GM18505 (cell line): ENCODE measurements around the gene DEPDC1B.
A peak's percentile ranks its signal among the peaks of the same experiment; 100 is the strongest.
"Not testable (repeated sequence)": the region's sequence is repeated elsewhere in the genome, so short reads cannot be mapped to it uniquely, and the experiment has no call there.

Source experiments
- ATAC-seq: cut with Tn5 transposase; IDR thresholded peaks from one replicate; pipeline ENCODE4 v1.9.1; 2021; ENCODE audit not compliant: unreplicated experiment
- POLR2A ChIP-seq: IDR thresholded peaks from 4 replicates; pipeline ENCODE4 v1.6.1; 2011; ENCODE audit warnings: borderline replicate concordance; ENCODE audit not compliant: insufficient read depth, insufficient read length; ENCODE audit errors: extremely low read depth

Gene DEPDC1B, protein sequence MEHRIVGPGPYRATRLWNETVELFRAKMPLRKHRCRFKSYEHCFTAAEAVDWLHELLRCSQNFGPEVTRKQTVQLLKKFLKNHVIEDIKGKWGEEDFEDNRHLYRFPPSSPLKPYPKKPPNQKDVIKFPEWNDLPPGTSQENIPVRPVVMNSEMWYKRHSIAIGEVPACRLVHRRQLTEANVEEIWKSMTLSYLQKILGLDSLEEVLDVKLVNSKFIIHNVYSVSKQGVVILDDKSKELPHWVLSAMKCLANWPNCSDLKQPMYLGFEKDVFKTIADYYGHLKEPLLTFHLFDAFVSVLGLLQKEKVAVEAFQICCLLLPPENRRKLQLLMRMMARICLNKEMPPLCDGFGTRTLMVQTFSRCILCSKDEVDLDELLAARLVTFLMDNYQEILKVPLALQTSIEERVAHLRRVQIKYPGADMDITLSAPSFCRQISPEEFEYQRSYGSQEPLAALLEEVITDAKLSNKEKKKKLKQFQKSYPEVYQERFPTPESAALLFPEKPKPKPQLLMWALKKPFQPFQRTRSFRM

DNA sequence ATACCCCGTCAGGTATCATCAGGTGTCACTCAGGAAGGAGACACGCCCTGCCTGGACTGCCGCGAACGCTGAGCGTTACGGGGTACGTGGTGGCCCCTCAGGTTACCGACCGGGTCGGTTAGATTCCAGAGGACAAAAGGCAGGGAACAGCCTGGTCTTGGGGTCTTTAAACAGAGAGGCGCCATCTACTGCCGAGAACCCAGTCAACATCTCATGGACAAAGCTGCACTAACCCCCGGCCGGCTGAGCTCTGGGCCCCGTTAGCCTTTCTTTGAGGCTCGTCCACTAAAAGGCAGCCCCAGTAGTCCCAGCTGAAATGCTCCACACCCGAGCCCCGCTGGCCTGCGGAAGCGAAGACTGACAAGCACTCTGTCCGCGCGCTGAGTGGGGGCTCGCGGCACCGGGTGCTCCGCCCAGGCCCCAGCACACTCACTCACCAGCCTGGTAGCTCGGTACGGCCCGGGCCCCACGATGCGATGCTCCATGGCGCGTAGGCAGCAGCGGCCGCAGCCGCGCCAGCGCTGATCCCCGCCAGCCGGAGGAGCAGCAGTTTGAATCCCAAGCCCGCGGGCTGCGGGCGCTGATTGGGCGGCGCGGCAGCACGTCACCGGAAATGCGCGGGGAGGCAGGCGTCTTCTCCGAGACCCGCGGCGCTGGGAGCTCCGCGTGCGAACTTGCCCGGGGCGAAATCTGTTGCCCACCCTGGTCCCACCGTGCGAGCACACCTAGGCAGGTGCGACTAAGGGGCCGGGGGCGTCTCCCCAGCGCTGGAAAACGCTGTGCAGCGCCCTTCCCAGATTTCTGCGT, at the start of gene DEPDC1B:
TSS of gene DEPDC1B (minus strand) at position 558 of the 807 bp plus-strand sequence. CDS start at position 485, 73 bp downstream.
- ATAC-seq: peak; percentile 94
- TF ChIP-seq POLR2A: peak; percentile 77

DNA sequence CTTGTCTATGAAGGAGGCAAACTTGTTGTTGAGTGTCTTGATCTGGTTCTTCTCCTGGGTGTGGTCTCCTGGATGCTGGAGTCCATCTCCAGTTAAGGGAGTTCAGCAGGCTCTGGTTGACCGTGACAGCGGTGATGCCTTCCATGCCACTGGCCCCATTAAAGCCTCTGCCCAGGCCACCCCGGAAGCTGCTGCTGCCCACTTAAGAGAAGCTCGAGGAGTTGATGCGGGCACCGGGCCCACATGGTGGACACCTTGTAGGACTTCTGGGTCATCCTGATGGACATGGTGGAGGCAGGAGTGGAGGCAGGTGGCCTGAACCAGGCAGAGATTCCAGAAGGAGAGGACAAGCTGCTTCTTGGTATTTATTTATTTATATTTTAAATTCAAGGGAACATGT, 44.7 kb upstream of the DEPDC1B start:
- ATAC-seq: no peak

DNA sequence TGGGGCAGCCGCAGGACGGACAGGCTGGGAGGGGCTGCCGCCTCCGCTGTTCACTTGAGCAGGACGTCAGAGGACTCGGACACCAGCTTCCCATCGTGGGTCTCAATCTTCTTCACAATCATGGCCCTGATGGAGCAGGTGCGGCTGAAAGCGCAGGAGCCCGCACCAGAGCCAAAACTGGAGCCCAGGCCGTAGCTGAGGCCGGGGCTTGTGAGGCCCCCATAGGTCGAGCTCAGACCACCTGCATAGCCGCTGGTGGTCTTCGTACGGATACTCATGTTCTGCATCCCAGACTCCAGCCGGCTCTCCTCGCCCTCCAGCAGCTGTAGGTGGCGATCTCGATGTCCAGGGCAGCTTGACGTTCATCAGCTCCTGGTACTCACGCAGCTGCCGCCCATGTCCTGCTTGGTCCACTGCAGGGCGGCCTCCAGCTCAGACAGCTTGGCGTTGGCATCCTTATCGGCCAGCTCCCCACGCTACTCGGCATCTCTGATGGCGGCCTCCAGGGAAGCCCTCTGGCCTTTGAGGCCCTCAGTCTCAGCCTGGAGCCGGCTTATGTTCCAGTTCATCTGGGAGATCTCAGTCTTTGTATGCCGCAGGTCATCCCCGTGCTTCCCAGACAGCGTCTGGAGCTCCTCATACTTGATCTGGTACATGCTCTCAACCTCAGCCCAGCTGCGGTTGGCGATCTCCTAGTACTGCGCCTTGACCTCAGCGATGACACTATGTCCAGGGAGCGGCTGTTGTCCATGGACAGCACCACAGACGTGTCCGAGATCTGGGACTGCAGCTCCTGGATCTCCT, 43.7 kb upstream of the DEPDC1B start:
- TF ChIP-seq POLR2A: no peak
- ATAC-seq: no peak

More for the DNA sequence above, 44.7 kb upstream of the DEPDC1B start:
- TF ChIP-seq POLR2A: no peak

DNA sequence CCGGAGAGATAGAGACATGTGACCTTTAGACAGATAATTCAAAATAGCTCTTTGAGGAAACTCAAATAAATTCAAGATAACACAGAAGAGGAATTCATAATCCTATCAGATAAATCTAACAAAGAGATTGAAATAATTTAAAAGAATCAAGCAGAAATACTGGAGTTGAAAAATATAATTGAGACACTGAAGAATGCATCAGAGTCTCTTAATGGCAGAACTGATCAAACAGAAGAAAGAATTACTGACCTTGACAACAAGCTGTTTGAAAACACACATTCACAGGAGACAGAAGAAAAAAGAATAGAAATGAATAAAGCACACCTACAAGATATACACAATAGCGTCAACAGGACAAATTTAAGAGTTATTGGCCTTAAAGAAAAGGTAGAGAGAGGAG, 40.4 kb upstream of the DEPDC1B start:
- no peak for TF ChIP-seq POLR2A
- no peak for ATAC-seq

DNA sequence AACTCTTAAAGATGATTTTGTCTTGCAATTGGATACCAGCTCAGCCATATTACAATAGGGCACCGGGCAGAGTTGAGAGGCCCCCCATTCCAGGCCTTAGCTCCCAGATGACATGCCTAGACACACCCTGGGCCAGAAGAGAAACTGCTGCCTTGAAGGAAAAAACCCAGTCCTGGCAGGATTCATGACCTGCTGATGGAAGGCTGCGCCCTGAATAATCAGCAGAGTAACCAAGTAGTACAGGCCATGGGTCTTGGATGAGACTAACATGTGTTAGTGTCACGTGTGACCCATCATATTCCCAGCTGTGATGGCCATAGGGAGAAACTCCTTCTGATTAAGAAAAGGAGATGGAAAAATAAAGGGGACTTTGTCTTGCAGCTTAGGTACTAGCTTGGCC, 39.0 kb upstream of the DEPDC1B start:
- ATAC-seq: no peak
- TF ChIP-seq POLR2A: no peak

DNA sequence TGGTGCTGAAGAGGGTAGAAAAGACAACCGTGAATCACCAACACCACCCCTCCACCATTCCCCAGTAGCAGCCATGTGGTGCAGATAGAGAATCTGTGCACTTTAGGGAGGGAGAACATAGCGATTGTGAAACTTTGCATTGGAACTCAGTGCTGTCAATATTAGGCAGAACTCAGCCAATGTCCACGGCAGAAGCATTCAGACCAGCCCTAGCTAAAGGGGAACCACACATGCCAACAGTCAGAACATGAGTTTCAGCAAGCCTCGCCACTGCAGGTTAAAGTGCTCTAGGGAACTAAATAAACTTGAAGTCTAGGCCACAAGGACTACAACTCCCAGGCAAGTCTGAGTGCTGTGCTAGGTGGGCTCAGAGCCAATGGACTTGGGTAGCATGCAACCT, 38.5 kb upstream of the DEPDC1B start:
- no peak for ATAC-seq
- TF ChIP-seq POLR2A: no peak

DNA sequence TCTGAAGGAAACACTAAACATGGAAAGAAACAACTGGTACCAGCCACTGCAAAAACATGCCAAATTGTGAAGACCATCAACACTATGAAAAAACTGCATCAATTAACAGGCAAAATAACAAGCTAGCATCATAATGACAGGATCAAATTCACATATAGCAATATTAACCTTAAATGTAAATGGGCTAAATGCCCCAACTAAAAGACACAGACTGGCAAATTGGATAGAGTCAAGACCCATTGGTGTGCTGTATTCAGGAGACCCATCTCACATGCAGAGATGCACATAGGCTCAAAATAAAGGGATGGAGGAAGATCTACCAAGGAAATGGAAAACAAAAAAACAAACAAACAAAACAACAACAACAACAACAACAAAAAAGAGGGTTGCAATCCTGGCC, 30.9 kb upstream of the DEPDC1B start:
- not testable (repeated sequence) for ATAC-seq

DNA sequence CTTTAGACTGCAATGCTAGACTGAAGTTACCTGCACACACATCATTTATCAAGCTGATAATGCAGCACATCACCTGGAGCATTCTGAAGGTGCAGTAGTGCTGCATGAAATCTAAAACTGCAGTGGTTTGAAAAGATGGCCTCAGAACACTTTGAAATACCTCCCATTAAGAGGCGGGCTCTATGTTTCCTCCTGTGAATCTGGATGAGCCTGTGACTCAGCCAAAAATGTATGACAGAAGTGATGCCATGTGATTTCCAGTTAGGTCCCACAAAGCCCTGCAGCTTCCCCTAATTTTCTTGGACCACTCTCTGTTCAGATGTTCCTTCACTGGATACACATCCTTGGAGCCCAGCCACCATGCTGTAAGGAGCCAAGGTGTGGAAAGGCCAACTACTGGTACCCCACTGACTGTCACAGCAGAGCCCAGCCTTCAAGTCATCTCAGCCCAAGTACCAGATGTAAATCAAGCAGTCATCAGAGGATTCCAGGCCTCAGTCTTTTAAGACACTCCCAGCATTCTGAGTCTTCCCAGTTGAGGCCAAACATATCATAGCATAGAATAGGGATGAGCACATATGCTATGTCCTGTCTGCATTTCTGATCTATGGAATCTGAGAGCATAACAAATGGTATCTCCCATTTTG, 27.2 kb upstream of the DEPDC1B start:
- TF ChIP-seq POLR2A: no peak
- no peak for ATAC-seq

DNA sequence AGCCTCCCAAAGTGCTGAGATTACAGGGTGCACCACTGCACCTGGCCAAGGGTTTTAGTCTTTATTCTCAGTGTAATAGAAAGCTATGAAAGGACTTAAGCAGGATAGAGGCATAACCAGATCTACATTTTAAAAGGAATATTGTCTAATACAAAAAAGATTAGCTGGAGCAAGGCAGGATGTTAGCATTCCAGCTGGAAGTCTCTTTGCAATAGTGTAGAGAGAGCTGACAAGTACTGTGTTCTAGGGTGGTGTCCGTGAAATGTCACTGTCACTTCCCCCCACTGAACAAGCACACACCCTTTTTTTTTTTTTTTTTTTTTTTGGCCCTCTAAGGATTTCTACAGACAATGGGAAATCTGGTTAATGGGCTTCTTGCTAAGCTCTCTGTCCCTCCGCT, 24.2 kb upstream of the DEPDC1B start:
- TF ChIP-seq POLR2A: no peak
- no peak for ATAC-seq

DNA sequence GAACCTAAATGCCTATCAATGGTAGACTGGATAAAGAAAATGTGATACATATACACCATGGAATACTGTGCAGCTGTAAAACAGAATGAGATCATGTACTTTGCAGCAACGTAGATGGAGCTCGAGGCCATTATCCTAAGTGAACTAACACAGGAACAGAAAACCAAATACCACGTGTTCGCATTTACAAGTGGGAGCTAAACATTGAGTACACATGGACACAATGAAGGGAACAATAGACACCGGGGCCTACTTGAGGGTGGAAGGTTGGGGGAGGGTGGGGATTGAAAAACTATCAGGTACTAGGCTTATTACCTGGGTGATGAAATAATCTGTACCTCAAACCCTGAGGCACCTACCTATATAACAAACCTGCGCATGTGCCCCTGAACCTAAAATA, 22.4 kb upstream of the DEPDC1B start:
- no peak for TF ChIP-seq POLR2A
- ATAC-seq: no peak

DNA sequence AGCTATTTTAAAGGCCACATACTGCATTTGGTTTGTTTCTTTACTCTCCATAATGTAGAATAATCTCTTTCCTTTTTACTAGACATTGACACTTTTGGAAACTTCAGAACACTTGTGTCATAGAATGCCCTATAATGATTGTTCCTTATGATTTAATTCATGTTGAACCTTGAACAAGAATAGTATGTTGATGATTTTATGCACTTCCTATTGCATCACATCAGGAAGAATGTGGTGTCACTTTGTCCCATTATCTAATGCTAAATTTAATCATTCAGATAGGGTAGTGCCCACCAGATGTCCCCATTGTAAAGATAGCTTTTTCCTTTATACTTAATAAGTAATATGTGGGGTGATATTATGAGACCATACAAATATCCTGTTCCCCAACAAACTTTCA, 19.4 kb upstream of the DEPDC1B start:
- no peak for ATAC-seq
- TF ChIP-seq POLR2A: no peak

DNA sequence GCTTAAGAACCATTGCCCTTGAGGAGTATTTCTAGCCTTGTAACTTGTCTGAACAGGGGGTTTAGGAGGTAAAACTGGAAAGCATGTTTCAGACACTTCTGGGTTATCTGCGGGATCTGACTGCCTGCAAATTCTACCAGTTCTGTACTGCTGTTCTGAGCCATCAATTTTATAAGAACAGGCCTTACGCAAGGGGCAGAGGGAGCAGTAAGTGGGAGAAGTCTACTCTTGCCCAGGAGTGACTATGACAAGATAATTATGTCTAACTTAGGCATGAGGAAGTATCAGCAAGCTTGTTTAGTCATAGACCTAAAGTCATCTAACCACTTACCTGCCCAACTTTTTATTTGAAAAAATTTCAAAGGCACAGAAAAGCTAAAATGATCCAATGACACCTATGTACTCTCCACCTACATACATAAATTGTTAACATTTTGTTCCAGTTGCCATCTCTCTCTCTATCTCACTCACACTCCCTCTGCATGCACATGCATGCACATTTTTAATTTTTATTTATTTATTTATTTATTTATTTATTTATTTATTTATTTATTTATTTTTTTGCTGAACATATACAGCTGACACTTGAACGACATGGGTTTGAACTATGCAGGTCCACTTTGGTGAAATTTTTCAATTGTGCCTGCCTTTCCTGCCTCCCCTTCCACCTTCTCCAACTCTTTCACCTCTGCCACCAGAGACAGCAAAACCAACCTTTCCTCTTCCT, 18.4 kb upstream of the DEPDC1B start:
- TF ChIP-seq POLR2A: no peak
- no peak for ATAC-seq

DNA sequence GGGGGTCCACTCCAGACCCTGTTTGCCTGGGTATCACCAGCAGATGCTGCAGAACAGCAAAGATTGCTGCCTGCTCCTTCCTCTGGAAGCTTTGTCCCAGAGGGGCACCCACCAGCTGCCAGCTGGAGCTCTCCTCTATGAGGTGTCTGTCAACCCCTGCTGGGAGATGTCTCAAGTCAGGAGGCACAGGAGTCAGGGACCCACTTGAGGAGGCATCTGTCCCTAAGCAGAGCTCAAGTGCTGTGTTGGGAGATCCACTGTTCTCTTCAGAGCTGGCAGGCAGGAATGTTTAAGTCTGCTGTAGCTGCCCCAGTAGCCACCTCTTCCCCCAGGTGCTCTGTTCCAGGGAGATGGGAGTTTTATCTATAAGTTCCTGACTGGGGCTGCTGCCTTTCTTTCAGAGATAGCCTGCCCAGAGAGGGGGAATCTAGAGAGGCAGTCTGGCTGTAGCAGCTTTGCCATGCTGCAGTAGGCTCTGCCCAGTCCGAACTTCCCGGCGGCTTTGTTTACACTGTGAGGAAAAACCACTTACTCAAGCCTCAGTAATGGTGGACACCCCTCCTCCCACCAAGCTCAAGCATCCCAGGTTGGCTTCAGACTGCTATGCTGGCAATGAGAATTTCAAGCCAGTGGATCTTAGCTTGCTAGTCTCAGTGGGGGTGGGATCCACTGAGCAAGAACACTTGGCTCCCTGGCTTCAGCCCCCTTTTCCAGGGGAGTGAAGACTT, 15.4 kb upstream of the DEPDC1B start:
- not testable (repeated sequence) for ATAC-seq
